ENCODE measurements around the gene SIX5.
A peak's percentile ranks its signal among the peaks of the same experiment; 100 is the strongest.

SIX5 gene

GRCh38 chr19:45767410-45767880, 1.6 kb downstream of the SIX5 start:
- H3K27me3 ChIP-seq (ENCODE audit: insufficient read depth, insufficient read length) = no peaks in the 10 kb centered on the region
- peak overlapping the region; percentile 80 for H3K4me3 ChIP-seq (ENCODE audit: insufficient read length, low read depth)
- peaks cover 21% of the 10 kb centered on the region for H3K4me1 ChIP-seq (ENCODE audit: insufficient read depth, insufficient read length)
- no peaks in the 10 kb centered on the region for H3K9me3 ChIP-seq (ENCODE audit: insufficient read depth, low read length)
- DNase-seq (ENCODE audit: low read depth, low spot score) = no peak
- peak overlapping the region; percentile 94 for H3K9ac ChIP-seq (ENCODE audit: insufficient read length, low read depth)
- peaks cover 20% of the 10 kb centered on the region for H3K36me3 ChIP-seq (ENCODE audit: insufficient read depth, insufficient read length, low read length)
- TF ChIP-seq ZNF274 (IDR thresholded peaks at IDR 0.05; ENCODE audit: low read depth, low read length) = no peak
- TF ChIP-seq SUZ12 (IDR thresholded peaks at IDR 0.05; ENCODE audit: extremely low read depth, insufficient read depth, insufficient read length) = no peak
- no peak for TF ChIP-seq YY1 (IDR thresholded peaks at IDR 0.05; ENCODE audit: insufficient read depth, insufficient read length)

- Histone ChIP-seq H3K4me3 (ENCODE audit: insufficient read length, low read depth) (peak overlapping the region; percentile 80), H3K9ac (ENCODE audit: insufficient read length, low read depth) (peak overlapping the region; percentile 79)
- TF ChIP-seq ZNF274 (IDR thresholded peaks at IDR 0.05; ENCODE audit: low read depth, low read length) (no peak), SUZ12 (IDR thresholded peaks at IDR 0.05; ENCODE audit: extremely low read depth, insufficient read depth, insufficient read length) (no peak), YY1 (IDR thresholded peaks at IDR 0.05; ENCODE audit: insufficient read depth, insufficient read length) (no peak)
Measured at GRCh38 chr19:45766869-45767346, 2.1 kb downstream of the SIX5 start.

GRCh38 chr19:45766296-45766868, 2.7 kb downstream of the SIX5 start:
- no peak for DNase-seq (ENCODE audit: low read depth, low spot score)
- H3K9me3 ChIP-seq (ENCODE audit: insufficient read depth, low read length) = no peaks in the 10 kb centered on the region
- peak overlapping the region; percentile 80 for H3K4me3 ChIP-seq (ENCODE audit: insufficient read length, low read depth)
- H3K4me1 ChIP-seq (ENCODE audit: insufficient read depth, insufficient read length) = peaks cover 15% of the 10 kb centered on the region
- H3K27me3 ChIP-seq (ENCODE audit: insufficient read depth, insufficient read length) = peaks cover 3% of the 10 kb centered on the region
- H3K9ac ChIP-seq (ENCODE audit: insufficient read length, low read depth) = peak overlapping the region; percentile 79
- no peak for TF ChIP-seq SUZ12 (IDR thresholded peaks at IDR 0.05; ENCODE audit: extremely low read depth, insufficient read depth, insufficient read length)
- TF ChIP-seq YY1 (IDR thresholded peaks at IDR 0.05; ENCODE audit: insufficient read depth, insufficient read length) = no peak
- TF ChIP-seq ZNF274 (IDR thresholded peaks at IDR 0.05; ENCODE audit: low read depth, low read length) = no peak
- peaks cover 12% of the 10 kb centered on the region for H3K36me3 ChIP-seq (ENCODE audit: insufficient read depth, insufficient read length, low read length)

More at GRCh38 chr19:45766869-45767346, 2.1 kb downstream of the SIX5 start:
- peaks cover 17% of the 10 kb centered on the region for H3K36me3 ChIP-seq (ENCODE audit: insufficient read depth, insufficient read length, low read length)
- DNase-seq (ENCODE audit: low read depth, low spot score) = no peak
- H3K27me3 ChIP-seq (ENCODE audit: insufficient read depth, insufficient read length) = no peaks in the 10 kb centered on the region
- H3K4me1 ChIP-seq (ENCODE audit: insufficient read depth, insufficient read length) = peaks cover 16% of the 10 kb centered on the region
- no peaks in the 10 kb centered on the region for H3K9me3 ChIP-seq (ENCODE audit: insufficient read depth, low read length)

- Histone ChIP-seq H3K9ac (ENCODE audit: insufficient read length, low read depth) (peak overlapping the region; percentile 21), H3K27me3 (ENCODE audit: insufficient read depth, insufficient read length) (peaks cover 3% of the 10 kb centered on the region), H3K36me3 (ENCODE audit: insufficient read depth, insufficient read length, low read length) (peaks cover 8% of the 10 kb centered on the region), H3K9me3 (ENCODE audit: insufficient read depth, low read length) (no peaks in the 10 kb centered on the region), H3K4me1 (ENCODE audit: insufficient read depth, insufficient read length) (peaks cover 15% of the 10 kb centered on the region), H3K4me3 (ENCODE audit: insufficient read length, low read depth) (no peak overlapping the region)
- no peak for TF ChIP-seq YY1 (IDR thresholded peaks at IDR 0.05; ENCODE audit: insufficient read depth, insufficient read length)
- TF ChIP-seq ZNF274 (IDR thresholded peaks at IDR 0.05; ENCODE audit: low read depth, low read length) = no peak
- no peak for TF ChIP-seq SUZ12 (IDR thresholded peaks at IDR 0.05; ENCODE audit: extremely low read depth, insufficient read depth, insufficient read length)
- DNase-seq (ENCODE audit: low read depth, low spot score) = no peak
Measured at GRCh38 chr19:45765702-45766295, 3.3 kb downstream of the SIX5 start.

GRCh38 chr19:45764945-45765701, 3.9 kb downstream of the SIX5 start:
- H3K36me3 ChIP-seq (ENCODE audit: insufficient read depth, insufficient read length, low read length) = peaks cover 8% of the 10 kb centered on the region
- no peak for DNase-seq (ENCODE audit: low read depth, low spot score)
- H3K4me1 ChIP-seq (ENCODE audit: insufficient read depth, insufficient read length) = peaks cover 15% of the 10 kb centered on the region
- H3K9ac ChIP-seq (ENCODE audit: insufficient read length, low read depth) = peak overlapping the region; percentile 61
- TF ChIP-seq ZNF274 (IDR thresholded peaks at IDR 0.05; ENCODE audit: low read depth, low read length) = no peak
- no peak for TF ChIP-seq SUZ12 (IDR thresholded peaks at IDR 0.05; ENCODE audit: extremely low read depth, insufficient read depth, insufficient read length)
- TF ChIP-seq YY1 (IDR thresholded peaks at IDR 0.05; ENCODE audit: insufficient read depth, insufficient read length) = no peak
- no peaks in the 10 kb centered on the region for H3K9me3 ChIP-seq (ENCODE audit: insufficient read depth, low read length)
- peaks cover 3% of the 10 kb centered on the region for H3K27me3 ChIP-seq (ENCODE audit: insufficient read depth, insufficient read length)
- H3K4me3 ChIP-seq (ENCODE audit: insufficient read length, low read depth) = no peak overlapping the region

- H3K27me3 ChIP-seq (ENCODE audit: insufficient read depth, insufficient read length) = peaks cover 3% of the 10 kb centered on the region
- peaks cover 15% of the 10 kb centered on the region for H3K4me1 ChIP-seq (ENCODE audit: insufficient read depth, insufficient read length)
- peaks cover 8% of the 10 kb centered on the region for H3K36me3 ChIP-seq (ENCODE audit: insufficient read depth, insufficient read length, low read length)
- TF ChIP-seq ZNF274 (IDR thresholded peaks at IDR 0.05; ENCODE audit: low read depth, low read length) (no peak), YY1 (IDR thresholded peaks at IDR 0.05; ENCODE audit: insufficient read depth, insufficient read length) (no peak), SUZ12 (IDR thresholded peaks at IDR 0.05; ENCODE audit: extremely low read depth, insufficient read depth, insufficient read length) (no peak)
- DNase-seq (ENCODE audit: low read depth, low spot score) = no peak
- H3K9me3 ChIP-seq (ENCODE audit: insufficient read depth, low read length) = no peaks in the 10 kb centered on the region
- no peak overlapping the region for H3K4me3 ChIP-seq (ENCODE audit: insufficient read length, low read depth)
- H3K9ac ChIP-seq (ENCODE audit: insufficient read length, low read depth) = no peak overlapping the region
Measured at GRCh38 chr19:45764475-45764874, 4.6 kb downstream of the SIX5 start.
